IPS-NIHi7 (cell line): ENCODE results near the gene ZNF57.
"Not testable (repeated sequence)": the region's sequence is repeated elsewhere in the genome, so short reads cannot be mapped to it uniquely, and the experiment has no call there.

Experiments used
- DNase-seq: peaks from one replicate; pipeline ENCODE4 v3.0.0; 2012; ENCODE audit warnings: mixed read lengths; ENCODE audit errors: extremely low spot score

Gene ZNF57

DNA sequence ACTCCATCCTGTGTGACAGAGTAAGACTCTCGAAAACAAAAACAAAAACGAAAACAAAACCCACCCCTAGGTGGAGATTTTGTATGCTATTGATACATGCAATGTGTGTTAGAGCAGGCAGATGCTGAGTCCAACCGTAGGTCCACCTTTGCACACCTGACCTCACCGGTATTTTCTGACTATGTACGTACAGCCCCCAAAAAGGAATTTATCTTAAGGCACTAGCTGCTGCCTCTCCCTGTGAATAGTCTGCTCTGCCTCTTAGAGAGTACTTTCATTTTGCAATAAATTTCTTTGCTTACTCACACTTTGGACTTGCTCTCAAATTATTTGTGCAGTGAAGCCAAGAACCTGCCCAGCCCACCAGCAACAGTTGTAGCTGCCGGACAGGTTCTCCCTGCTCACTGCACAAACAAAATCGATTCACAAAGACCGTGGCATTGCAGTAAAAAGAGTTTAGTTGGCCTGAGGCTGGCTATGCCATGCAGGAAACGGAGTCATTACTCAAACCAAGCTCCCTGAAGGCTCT lies 52.3 kb downstream of the ZNF57 start:
- DNase-seq = no peak

DNA sequence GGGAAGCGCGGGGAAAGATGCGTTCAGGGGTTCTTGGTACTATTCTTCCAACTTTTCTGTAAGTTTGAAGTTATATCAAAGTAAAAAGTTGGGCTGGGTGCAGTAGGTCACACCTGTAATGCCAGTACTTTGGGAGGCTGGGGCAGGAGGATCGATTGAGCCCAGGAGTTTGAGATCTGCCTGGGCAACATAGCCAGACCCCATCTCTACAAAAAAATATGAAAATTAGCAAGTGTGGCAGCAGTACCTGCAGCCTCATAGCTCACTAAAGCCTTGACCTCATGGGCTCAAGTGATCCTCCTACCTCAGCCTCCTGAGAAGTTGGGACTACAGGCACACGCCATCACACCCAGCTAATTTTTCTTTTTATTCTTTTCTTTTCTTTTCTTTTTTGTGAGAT lies 56.4 kb downstream of the ZNF57 start:
- DNase-seq = no peak

DNA sequence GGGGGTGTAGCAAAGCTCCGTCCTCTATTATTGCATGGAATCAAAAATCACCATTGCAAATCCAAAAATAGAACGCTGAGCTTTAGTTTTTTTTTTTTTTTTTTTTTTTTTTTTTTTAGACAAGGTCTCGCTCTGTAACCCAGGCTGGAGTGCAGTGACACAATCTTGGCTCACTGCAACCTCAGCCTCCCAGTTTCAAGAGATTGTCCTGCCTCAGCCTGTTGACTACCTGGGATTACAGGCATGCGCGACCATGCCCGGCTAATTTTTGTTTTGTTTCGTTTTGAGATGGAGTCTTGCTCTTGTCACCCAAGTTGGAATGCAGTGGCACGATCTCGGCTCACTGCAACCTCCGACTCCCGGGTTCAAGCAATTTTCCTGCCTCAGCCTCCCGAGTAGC lies 59.4 kb downstream of the ZNF57 start:
- DNase-seq = no peak

DNA sequence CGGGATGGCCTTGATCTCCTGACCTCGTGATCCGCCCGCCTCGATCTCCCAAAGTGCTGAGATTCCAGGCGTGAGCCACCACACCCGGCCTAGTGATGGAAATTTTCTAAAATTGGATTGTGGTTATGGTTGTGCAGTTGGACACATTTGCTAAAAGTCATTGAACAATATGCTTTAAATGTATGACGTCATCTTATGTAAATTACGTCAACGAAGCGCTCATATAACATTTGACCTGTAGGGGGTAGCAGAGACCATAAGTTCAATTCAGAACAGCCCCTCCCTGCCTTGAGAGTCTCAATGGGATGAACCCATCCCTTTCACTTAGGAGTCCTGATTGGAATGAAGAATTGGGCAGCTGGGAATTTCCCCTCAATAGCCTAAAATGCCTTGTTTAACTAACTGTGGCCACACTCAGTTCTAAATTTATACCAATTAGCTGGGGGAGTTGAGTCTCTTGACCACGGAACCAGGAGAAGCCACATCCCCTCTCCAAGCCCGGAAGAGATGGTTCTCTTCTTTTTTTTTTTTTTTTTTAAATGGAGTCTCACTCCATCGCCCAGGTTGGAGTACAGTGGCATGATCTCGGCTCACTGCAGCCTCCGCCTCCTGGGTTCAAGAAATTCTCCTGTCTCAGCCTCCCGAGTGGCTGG lies 61.4 kb downstream of the ZNF57 start:
- DNase-seq = peak; percentile 76

DNA sequence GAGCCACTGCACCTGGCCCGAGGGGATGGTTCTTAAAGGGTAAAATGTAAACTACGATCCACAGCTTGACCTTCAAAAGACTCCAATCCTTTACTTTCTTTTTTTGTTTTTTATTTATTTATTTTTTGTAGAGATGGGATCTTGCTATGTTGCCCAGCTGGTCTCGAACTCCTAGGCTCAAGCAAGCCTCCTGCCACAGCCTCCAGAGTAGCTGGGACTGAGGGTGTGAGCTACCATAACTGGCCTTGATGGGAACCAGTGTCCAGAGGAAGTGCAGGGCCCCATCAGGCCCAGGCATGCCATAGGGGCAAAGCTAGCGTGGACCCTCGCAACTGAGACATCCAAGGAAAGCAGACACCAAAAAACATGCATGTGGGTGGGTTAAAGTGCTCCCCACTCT lies 62.4 kb downstream of the ZNF57 start:
- DNase-seq = no peak

DNA sequence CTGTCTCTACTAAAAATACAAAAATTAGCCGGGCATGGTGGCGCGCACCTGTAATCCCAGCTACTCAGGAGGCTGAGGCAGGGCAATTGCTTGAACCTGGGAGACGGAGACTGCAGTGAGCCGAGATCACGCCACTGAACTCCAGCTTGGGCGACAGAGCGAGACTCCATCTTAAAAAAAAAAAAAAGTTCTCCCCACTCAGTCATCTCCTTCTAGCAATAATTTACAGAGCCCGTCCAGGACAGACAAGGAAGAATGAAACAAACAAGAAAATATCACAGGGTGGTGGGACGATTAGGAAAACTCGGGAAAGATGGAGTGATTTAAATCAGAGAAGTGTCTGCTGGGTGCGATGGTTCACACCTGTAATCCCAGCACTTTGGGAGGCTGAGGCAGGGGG lies 62.9 kb downstream of the ZNF57 start:
- DNase-seq = not testable (repeated sequence)

DNA sequence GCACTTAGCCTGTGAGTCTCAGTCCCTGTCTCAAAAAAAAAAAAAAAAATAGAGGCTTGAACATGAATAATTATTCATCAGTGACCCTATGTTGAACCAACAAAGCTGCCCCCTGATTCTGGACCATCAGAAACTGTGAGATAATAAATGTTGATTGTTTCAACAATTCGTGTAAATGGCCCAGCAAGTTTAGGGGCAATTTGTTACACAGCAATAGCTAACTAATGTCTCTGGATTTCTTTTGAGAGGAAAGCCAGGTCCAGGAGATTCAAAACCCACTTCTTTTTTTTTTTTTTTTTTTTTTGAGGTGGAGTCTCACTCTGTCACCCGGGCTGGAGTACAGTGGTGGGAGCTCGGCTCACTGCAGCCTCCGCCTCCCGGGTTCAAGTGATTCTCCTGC lies 64.1 kb downstream of the ZNF57 start:
- no peak for DNase-seq

DNA sequence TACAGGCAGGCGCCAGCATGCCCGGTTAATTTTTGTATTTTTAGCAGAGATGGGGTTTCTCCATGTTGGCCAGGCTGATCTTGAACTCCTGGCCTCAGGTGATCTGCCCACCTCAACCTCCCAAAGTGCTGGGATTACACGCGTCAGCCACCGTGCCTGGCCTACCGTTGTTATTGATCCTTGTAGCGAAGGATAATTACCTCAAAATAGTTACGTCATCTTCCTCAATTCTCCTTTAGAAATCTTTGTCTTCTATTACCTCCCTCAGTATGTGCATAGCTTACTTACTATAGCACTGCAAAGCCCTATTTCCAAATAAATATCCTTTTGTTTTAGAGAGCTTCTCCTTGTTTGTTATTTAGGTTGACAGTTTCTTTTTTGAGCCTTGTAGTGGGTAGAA lies 67.2 kb downstream of the ZNF57 start:
- DNase-seq = no peak
